Caco-2 (cell line): Measurements from ENCODE around the gene AGMO. TPM values are rescaled to one million over a fixed set of nuclear protein-coding genes. Genes with fewer than 3 reads are reported as not detected.

ENCODE experiments used
- BruUV-seq: library from RNA; stranded (reverse); fragments of 400-500 nt; replicated peaks from 2 replicates; lab custom pipeline; 2021; lab: Mats Ljungman, UMichigan
- CTCF ChIA-PET: fragments of 300-600 bp; sonication (Branson Sonifier 250); formaldehyde crosslinking; loops from one replicate; lab custom pipeline; 2022; ENCODE audit warnings: antibody characterized with exemption; lab: Charles Lee
- POLR2A ChIA-PET: fragments of 300-600 bp; sonication (Branson Sonifier 250); formaldehyde crosslinking; loops from one replicate; lab custom pipeline; 2022; ENCODE audit warnings: antibody characterized with exemption; lab: Charles Lee
- DNase-seq, 2 experiments: peaks; one replicate each; pipeline versions ENCODE4 v3.0.0 to v3.0.0-alpha.2; 2020 to 2022
- H3K27me3 ChIP-seq: replicated peaks from 2 replicates; pipeline ENCODE4 v1.6.0; 2011; ENCODE audit warnings: low read length; ENCODE audit not compliant: control insufficient read depth, insufficient read depth
- H3K36me3 ChIP-seq: 2 replicates; pipeline ENCODE4 v1.5.1; 2011; ENCODE audit warnings: low read length; ENCODE audit not compliant: control insufficient read depth, insufficient read depth
- H3K4me1 ChIP-seq: fragments of 250-450 bp; sonication (Bioruptor Pico); 2 replicates; pipeline ENCODE4 v1.5.1; 2020; ENCODE audit warnings: mild to moderate bottlenecking
- H3K4me3 ChIP-seq: 2 replicates; pipeline ENCODE4 v1.5.1; 2011; ENCODE audit warnings: low read depth, mild to moderate bottlenecking, control low read depth, low read length
- H3K9me3 ChIP-seq: fragments of 250-450 bp; sonication (Bioruptor Pico); 2 replicates; pipeline ENCODE4 v1.5.1; 2020; ENCODE audit warnings: mild to moderate bottlenecking, moderate library complexity
- H3K27ac Mint-ChIP-seq: one replicate; pipeline ENCODE4 v1.8.0; 2022; ENCODE audit warnings: mixed read lengths; ENCODE audit not compliant: unreplicated experiment
- H3K27me3 Mint-ChIP-seq: one replicate; pipeline ENCODE4 v1.8.0; 2022; ENCODE audit warnings: mixed read lengths; ENCODE audit not compliant: insufficient read depth, unreplicated experiment
- H3K36me3 Mint-ChIP-seq: one replicate; pipeline ENCODE4 v1.8.0; 2022; ENCODE audit warnings: mild to moderate bottlenecking, mixed read lengths; ENCODE audit not compliant: insufficient read depth, unreplicated experiment
- H3K4me1 Mint-ChIP-seq: one replicate; pipeline ENCODE4 v1.8.0; 2022; ENCODE audit warnings: low read depth, mixed read lengths; ENCODE audit not compliant: unreplicated experiment
- H3K4me3 Mint-ChIP-seq: one replicate; pipeline ENCODE4 v1.8.0; 2022; ENCODE audit warnings: mild to moderate bottlenecking, moderate library complexity, mixed read lengths; ENCODE audit not compliant: unreplicated experiment
- H3K9me3 Mint-ChIP-seq: one replicate; pipeline ENCODE4 v1.8.0; 2022; ENCODE audit warnings: mixed read lengths; ENCODE audit not compliant: unreplicated experiment
- CTCF ChIP-seq, 2 experiments: fragments of 200-600 bp in 1 of 2; IDR thresholded peaks; 1 replicate in 1 of 2; 2 replicates in 1 of 2; pipeline versions ENCODE4 v1.5.1 to v1.8.0; 2011 to 2022; ENCODE audit warnings: antibody characterized with exemption in 1 of 2, control low read depth in 1 of 2, inconsistent platforms in 1 of 2, low read depth in 1 of 2, low read length in 1 of 2, mild to moderate bottlenecking in 1 of 2, moderate library complexity in 1 of 2; ENCODE audit not compliant: insufficient read depth in 1 of 2, severe bottlenecking in 1 of 2, unreplicated experiment in 1 of 2
- intact Hi-C: fragments of 100-400 bp; cut with micrococcal nuclease; formaldehyde crosslinking; loops from one replicate; pipeline ENCODE4 v1.10.0; 2022; ENCODE audit not compliant: unreplicated experiment
- total RNA-seq: library from RNA; stranded (reverse); gene quantifications from 2 replicates; pipeline ENCODE4 v1.2.3, GENCODE V29; 2022

The AGMO gene
- total RNA-seq, 1 experiment from 2014 or later: 0.16 TPM

GRCh38 chr7:15607529-15608210, 45.9 kb upstream of the AGMO start:
- Histone ChIP-seq H3K9me3 (no peaks in the 10 kb centered on the region), H3K36me3 (no peaks in the 10 kb centered on the region), H3K4me3 (no peak overlapping the region), H3K27me3 (no peaks in the 10 kb centered on the region), H3K4me1 (no peaks in the 10 kb centered on the region)
- H3K36me3 Mint-ChIP-seq: no peaks in the 10 kb centered on the region
- no peak for TF ChIP-seq CTCF (IDR thresholded peaks at IDR 0.05; ENCODE audit: insufficient read depth in 1 of 2, low read depth in 1 of 2, low read length in 1 of 2, severe bottlenecking in 1 of 2, unreplicated experiment in 1 of 2)
- no peak overlapping the region for H3K4me3 Mint-ChIP-seq
- no peaks in the 10 kb centered on the region for H3K4me1 Mint-ChIP-seq
- CTCF ChIA-PET: interaction anchor here (0.6 kb wide), 1 partner anchor 1028 kb away, joined by 6 read pairs; no protein-coding TSS in a partner anchor
- intact Hi-C loops: no loop called here
- no TSS peak for BruUV-seq
- H3K27ac Mint-ChIP-seq: no peak overlapping the region
- no peaks in the 10 kb centered on the region for H3K9me3 Mint-ChIP-seq
- POLR2A ChIA-PET: no interaction called here
- peaks cover 6% of the 10 kb centered on the region for H3K27me3 Mint-ChIP-seq
- no peak for DNase-seq

DNA sequence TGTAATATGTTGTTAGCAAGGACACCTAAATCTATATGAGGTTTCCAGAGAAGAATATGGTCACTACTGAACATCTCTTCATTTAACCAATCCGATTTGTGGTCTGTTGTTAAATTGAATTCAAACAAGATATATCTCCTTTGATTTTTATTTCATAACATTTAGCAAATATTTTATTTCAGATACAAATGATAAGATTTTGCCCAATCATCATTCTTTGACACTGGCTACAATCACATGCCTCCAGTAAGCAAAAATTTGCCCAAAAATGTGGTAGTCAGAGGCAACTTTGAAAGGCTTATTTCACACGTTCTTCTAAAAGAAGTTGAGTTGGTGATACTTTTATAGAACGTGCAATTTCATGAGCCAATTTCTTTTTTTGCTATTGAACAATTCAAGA, 44.7 kb upstream of the AGMO start:
- ChIA-PET POLR2A (no interaction called here), CTCF (no interaction called here)
- H3K36me3 Mint-ChIP-seq: no peaks in the 10 kb centered on the region
- H3K27me3 Mint-ChIP-seq: no peaks in the 10 kb centered on the region
- intact Hi-C loops: no loop called here
- no peak overlapping the region for H3K27ac Mint-ChIP-seq
- H3K9me3 Mint-ChIP-seq: no peaks in the 10 kb centered on the region
- no TSS peak for BruUV-seq
- no peaks in the 10 kb centered on the region for H3K4me1 Mint-ChIP-seq
- H3K4me3 ChIP-seq: no peak overlapping the region
- no peak for TF ChIP-seq CTCF (IDR thresholded peaks at IDR 0.05; ENCODE audit: insufficient read depth in 1 of 2, low read depth in 1 of 2, low read length in 1 of 2, severe bottlenecking in 1 of 2, unreplicated experiment in 1 of 2)
- DNase-seq: no peak
- no peaks in the 10 kb centered on the region for H3K9me3 ChIP-seq
- no peaks in the 10 kb centered on the region for H3K4me1 ChIP-seq
- no peaks in the 10 kb centered on the region for H3K27me3 ChIP-seq
- H3K36me3 ChIP-seq: no peaks in the 10 kb centered on the region
- no peak overlapping the region for H3K4me3 Mint-ChIP-seq

DNA sequence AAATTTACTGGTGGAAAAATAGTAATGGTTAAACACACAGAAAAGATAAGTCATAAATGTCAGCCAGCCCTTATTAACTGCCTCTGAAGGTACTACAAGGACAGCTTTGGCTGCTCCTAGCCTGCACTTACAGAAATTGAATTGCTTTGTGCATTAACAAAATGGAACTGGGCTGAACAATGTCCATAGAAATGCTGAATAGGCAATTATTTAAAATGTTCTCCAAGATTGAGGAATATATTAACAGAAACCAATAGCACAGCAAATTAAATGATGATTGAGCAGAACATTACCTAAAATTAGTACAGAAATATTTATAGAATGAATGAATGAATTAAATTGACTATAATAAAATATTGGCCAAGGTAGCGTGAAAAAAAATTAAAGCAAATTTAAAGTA, 42.4 kb upstream of the AGMO start:
- no TSS peak for BruUV-seq
- Histone ChIP-seq H3K27me3 (no peaks in the 10 kb centered on the region), H3K36me3 (no peaks in the 10 kb centered on the region), H3K9me3 (no peaks in the 10 kb centered on the region), H3K4me3 (no peak overlapping the region), H3K4me1 (no peaks in the 10 kb centered on the region)
- Mint-ChIP-seq H3K27me3 (no peaks in the 10 kb centered on the region), H3K4me1 (no peaks in the 10 kb centered on the region), H3K36me3 (no peaks in the 10 kb centered on the region), H3K27ac (no peak overlapping the region), H3K4me3 (no peak overlapping the region), H3K9me3 (no peaks in the 10 kb centered on the region)
- intact Hi-C loops: no loop called here
- no peak for DNase-seq
- ChIA-PET POLR2A (no interaction called here), CTCF (no interaction called here)
- no peak for TF ChIP-seq CTCF (IDR thresholded peaks at IDR 0.05; ENCODE audit: insufficient read depth in 1 of 2, low read depth in 1 of 2, low read length in 1 of 2, severe bottlenecking in 1 of 2, unreplicated experiment in 1 of 2)
